BLaER1 (cell line): ENCODE results near the gene DDX46.
A peak's percentile ranks its signal among the peaks of the same experiment; 100 is the strongest.

Experiments used
- H3K27ac ChIP-seq: shearing (Covaris generic); formaldehyde crosslinking; 2 replicates; pipeline ENCODE4 v1.8.1; 2022
- H3K27me3 ChIP-seq: shearing (Covaris generic); formaldehyde crosslinking; 2 replicates; pipeline ENCODE4 v1.8.1; 2022
- H3K36me3 ChIP-seq: shearing (Covaris generic); formaldehyde crosslinking; 2 replicates; pipeline ENCODE4 v1.8.1; 2022
- H3K4me1 ChIP-seq: shearing (Covaris generic); formaldehyde crosslinking; 2 replicates; pipeline ENCODE4 v1.8.1; 2022
- H3K4me2 ChIP-seq: shearing (Covaris generic); formaldehyde crosslinking; 2 replicates; pipeline ENCODE4 v1.8.1; 2022
- H3K4me3 ChIP-seq: shearing (Covaris generic); formaldehyde crosslinking; 2 replicates; pipeline ENCODE4 v1.8.1; 2022
- H3K9ac ChIP-seq: shearing (Covaris generic); formaldehyde crosslinking; 2 replicates; pipeline ENCODE4 v1.8.1; 2022
- H3K9me3 ChIP-seq: shearing (Covaris generic); formaldehyde crosslinking; 2 replicates; pipeline ENCODE4 v1.8.1; 2022
- H4K20me1 ChIP-seq: shearing (Covaris generic); formaldehyde crosslinking; 2 replicates; pipeline ENCODE4 v1.8.1; 2022
- Cebpa-rat ChIP-seq: shearing (Covaris generic); IDR thresholded peaks from 2 replicates; pipeline ENCODE4 v1.8.1; 2022

DDX46 gene

DNA sequence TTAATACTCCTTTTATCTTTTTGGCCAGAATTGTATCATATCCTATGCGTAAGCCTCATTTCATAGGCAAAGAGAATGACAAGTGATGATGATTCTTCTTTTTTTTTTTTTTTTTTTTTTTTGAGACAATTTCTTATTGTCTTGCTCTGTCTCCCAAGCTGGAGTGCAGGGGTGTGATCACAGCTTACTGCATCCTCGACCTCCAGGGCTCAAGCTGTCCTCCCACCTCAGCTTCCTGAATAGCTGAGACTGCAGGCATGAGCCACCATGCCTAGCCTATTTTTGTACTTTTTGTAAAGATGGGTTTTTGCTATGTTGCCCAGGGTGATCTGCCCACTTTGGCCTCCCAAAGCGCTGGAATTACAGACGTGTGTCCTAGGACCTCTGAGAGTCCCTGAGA lies 45.2 kb downstream of the DDX46 start:
- no peak overlapping the region for H3K4me2 ChIP-seq
- peaks cover 93% of the 10 kb centered on the region for H3K36me3 ChIP-seq
- no peak overlapping the region for H3K27ac ChIP-seq
- no peak overlapping the region for H3K9ac ChIP-seq
- no peaks in the 10 kb centered on the region for H3K9me3 ChIP-seq
- H3K4me1 ChIP-seq, result no peaks in the 10 kb centered on the region
- 0 out of 2 replicates have a peak, but pooled peaks cover 14% of the 10 kb centered on the region for H4K20me1 ChIP-seq
- no peak for TF ChIP-seq Cebpa-rat
- H3K27me3 ChIP-seq, result no peaks in the 10 kb centered on the region
- H3K4me3 ChIP-seq, result no peak overlapping the region

DNA sequence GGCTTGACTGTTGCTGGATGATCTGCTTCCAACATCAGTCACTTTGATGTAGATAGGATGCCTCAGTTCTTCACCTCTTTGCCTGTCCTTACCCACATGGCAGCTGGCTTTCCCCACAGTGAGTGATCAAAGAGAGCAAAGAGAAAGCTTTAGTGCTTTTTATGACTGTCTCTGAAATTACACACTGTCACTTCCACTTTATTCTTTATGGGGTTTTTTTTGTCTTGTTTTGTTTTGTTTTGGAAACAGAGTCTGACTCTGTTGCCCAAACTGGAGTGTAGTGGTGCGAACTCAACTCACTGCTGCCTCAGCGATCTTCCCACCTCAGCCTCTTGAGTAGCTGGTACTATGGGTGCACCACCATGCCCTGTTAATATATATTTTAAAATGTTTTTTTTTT lies 54.8 kb downstream of the DDX46 start:
- Histone ChIP-seq H3K9me3 (no peaks in the 10 kb centered on the region), H3K4me3 (no peak overlapping the region), H3K27me3 (no peaks in the 10 kb centered on the region), H3K4me1 (peaks cover 25% of the 10 kb centered on the region), H3K4me2 (peak overlapping the region; percentile 61), H3K36me3 (peaks cover 86% of the 10 kb centered on the region), H3K27ac (peak overlapping the region; percentile 27; the same call in 1 of the 2 replicates), H4K20me1 (peaks cover 15% of the 10 kb centered on the region; the same call in 1 of the 2 replicates), H3K9ac (peak overlapping the region; percentile 20; the same call in 1 of the 2 replicates)
- no peak for TF ChIP-seq Cebpa-rat

DNA sequence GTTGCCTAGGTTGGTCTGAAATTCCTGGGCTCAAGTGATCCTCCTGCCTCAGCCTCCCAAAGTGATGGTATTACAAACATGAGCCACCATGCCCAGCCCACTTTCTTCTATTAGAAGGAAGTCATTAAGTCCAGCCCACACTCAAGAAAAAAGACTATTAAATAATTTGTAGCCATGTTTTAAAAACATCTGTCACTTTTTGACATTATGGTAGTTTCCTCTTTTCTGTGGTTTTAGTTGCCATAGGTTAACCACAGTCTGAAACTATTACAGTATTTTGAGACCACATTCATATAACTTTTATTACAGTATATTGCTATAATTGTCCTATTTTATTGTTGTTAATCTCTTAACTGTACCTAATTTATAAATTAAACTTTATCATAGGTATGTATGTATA lies 55.2 kb downstream of the DDX46 start:
- Histone ChIP-seq H3K4me3 (no peak overlapping the region), H3K9ac (no peak overlapping the region), H3K27ac (peak overlapping the region; percentile 27; the same call in 1 of the 2 replicates), H3K27me3 (no peaks in the 10 kb centered on the region), H3K4me1 (peaks cover 25% of the 10 kb centered on the region), H3K9me3 (no peaks in the 10 kb centered on the region), H4K20me1 (peaks cover 15% of the 10 kb centered on the region; the same call in 1 of the 2 replicates), H3K36me3 (peaks cover 88% of the 10 kb centered on the region), H3K4me2 (peak overlapping the region; percentile 61)
- TF ChIP-seq Cebpa-rat, result no peak

DNA sequence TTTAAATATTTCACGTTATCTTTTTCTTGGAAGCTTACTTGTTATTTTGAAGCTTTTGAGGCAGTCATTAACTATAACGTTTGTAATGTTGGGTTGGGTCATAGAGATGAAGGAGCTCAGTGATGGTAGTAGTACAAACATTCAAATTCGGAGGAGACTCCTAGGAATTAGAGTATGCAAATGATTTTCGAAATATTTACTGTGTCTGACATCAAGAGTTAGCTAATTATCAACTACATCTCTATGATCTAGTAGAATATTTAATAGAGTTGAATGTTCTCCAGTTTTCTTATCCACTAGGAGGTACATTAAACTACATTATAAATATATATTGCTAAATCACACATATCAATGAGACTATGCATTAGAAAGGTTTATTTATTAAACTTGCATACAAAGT lies 58.4 kb downstream of the DDX46 start:
- H3K27ac ChIP-seq, result no peak overlapping the region
- H3K4me2 ChIP-seq, result no peak overlapping the region
- H3K9me3 ChIP-seq, result no peaks in the 10 kb centered on the region
- peaks cover 25% of the 10 kb centered on the region for H3K4me1 ChIP-seq
- peaks cover 90% of the 10 kb centered on the region for H3K36me3 ChIP-seq
- H3K9ac ChIP-seq, result no peak overlapping the region
- no peak for TF ChIP-seq Cebpa-rat
- no peak overlapping the region for H3K4me3 ChIP-seq
- H3K27me3 ChIP-seq, result no peaks in the 10 kb centered on the region
- peaks cover 15% of the 10 kb centered on the region; the same call in 1 of the 2 replicates for H4K20me1 ChIP-seq

DNA sequence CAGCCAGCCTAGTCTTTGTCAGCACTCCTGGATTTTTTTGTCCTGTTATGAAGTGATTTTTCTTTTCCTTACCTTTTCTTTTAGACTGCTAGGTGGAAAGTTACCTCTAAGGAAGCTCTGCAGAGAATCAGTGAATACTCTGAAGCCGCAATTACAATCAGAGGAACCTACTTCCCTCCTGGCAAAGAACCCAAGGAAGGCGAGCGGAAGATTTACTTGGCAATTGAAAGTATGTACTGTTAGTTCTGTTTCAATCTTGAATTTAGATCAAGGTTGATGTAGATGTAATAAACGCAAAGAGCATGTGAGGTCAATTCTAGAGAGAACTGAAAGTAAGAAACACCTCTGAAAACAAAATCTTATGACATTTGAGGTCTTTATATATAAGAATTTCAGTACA lies 60.2 kb downstream of the DDX46 start:
- H3K9me3 ChIP-seq, result no peaks in the 10 kb centered on the region
- TF ChIP-seq Cebpa-rat, result no peak
- 0 out of 2 replicates have a peak, but pooled peaks cover 6% of the 10 kb centered on the region for H4K20me1 ChIP-seq
- no peak overlapping the region for H3K9ac ChIP-seq
- no peak overlapping the region for H3K4me3 ChIP-seq
- no peak overlapping the region for H3K27ac ChIP-seq
- peaks cover 8% of the 10 kb centered on the region for H3K4me1 ChIP-seq
- H3K27me3 ChIP-seq, result no peaks in the 10 kb centered on the region
- H3K4me2 ChIP-seq, result no peak overlapping the region
- peaks cover 94% of the 10 kb centered on the region for H3K36me3 ChIP-seq

DNA sequence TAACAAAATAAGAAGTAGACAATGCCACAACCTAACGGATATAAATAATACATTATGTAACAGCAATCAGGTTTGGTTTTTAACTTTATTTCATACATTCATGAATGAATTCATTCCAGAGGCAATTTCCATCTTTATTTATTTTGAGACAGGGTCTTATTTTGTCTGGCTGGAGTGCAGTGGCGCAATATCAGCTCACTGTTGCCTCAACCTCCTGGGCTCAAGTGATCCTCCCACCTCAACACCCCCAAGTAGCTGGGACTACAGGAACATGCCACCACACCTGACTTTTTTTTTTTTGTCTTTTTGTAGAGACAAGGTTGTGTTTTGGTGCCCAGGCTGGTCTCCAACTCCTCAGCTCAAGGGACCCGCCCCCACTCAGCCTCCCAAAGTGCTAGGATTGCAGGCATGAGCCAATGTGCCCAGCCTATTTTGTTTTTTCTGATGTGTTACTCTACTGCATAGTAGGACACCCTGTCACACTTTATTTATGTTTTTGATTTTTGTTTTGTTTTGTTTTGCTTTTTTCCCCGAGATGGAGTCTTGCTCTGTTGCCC lies 60.9 kb downstream of the DDX46 start:
- H3K27ac ChIP-seq, result no peak overlapping the region
- H3K9me3 ChIP-seq, result no peaks in the 10 kb centered on the region
- no peak overlapping the region for H3K9ac ChIP-seq
- 0 out of 2 replicates have a peak, but pooled peaks cover 4% of the 10 kb centered on the region for H4K20me1 ChIP-seq
- no peaks in the 10 kb centered on the region for H3K27me3 ChIP-seq
- no peak overlapping the region for H3K4me2 ChIP-seq
- peaks cover under 1% of the 10 kb centered on the region; the same call in 1 of the 2 replicates for H3K4me1 ChIP-seq
- no peak overlapping the region for H3K4me3 ChIP-seq
- no peak for TF ChIP-seq Cebpa-rat
- peaks cover 99% of the 10 kb centered on the region for H3K36me3 ChIP-seq

DNA sequence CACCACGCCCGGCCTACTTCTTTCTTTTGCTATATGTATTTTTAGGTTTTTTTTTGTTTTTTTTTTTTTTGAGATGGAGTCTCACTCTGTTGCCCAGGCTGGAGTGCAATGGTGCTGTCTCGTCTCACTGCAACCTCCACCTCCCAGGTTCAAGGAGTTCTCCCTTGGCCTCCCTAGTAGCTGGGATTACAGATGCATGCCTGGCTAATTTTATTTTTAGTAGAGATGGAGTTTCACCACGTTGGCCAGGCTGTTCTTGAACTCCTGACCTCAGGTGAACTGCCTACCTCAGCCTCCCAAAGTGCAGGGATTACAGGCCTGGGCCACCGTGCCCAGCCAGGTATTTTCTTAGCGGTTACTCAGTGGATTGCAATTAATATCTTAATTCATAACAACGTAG lies 63.3 kb downstream of the DDX46 start:
- no peaks in the 10 kb centered on the region for H3K27me3 ChIP-seq
- no peak overlapping the region for H3K4me3 ChIP-seq
- no peaks in the 10 kb centered on the region for H3K9me3 ChIP-seq
- no peak overlapping the region for H3K9ac ChIP-seq
- H4K20me1 ChIP-seq, result no peaks in the 10 kb centered on the region
- H3K27ac ChIP-seq, result no peak overlapping the region
- H3K36me3 ChIP-seq, result peaks cover 98% of the 10 kb centered on the region
- H3K4me2 ChIP-seq, result no peak overlapping the region
- TF ChIP-seq Cebpa-rat, result no peak
- peaks cover 9% of the 10 kb centered on the region for H3K4me1 ChIP-seq

DNA sequence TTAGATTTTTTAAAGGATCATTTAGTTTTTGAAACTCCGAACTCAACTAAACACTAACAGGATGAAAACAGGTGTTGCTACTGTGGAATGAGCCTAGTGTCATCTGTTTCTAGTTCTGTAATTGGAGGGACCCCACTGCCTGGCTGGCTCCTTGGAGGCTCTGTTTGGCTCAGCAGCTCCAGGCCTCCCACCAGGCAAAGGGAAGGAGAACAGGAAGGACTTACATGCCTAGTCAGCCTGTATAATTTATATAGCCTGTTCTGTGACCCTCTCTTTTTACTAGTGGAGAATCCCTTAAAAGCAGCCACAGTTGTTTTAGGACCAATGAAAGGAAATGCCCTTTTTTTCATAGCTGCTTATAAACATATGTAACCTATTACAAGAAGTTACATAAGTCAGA lies 66.1 kb downstream of the DDX46 start:
- Histone ChIP-seq H3K4me3 (no peak overlapping the region), H3K9ac (no peak overlapping the region), H3K9me3 (no peaks in the 10 kb centered on the region), H3K4me1 (peaks cover 9% of the 10 kb centered on the region), H3K27ac (no peak overlapping the region), H4K20me1 (no peaks in the 10 kb centered on the region), H3K36me3 (peaks cover 90% of the 10 kb centered on the region), H3K4me2 (peak overlapping the region; percentile 20), H3K27me3 (no peaks in the 10 kb centered on the region)
- no peak for TF ChIP-seq Cebpa-rat

DNA sequence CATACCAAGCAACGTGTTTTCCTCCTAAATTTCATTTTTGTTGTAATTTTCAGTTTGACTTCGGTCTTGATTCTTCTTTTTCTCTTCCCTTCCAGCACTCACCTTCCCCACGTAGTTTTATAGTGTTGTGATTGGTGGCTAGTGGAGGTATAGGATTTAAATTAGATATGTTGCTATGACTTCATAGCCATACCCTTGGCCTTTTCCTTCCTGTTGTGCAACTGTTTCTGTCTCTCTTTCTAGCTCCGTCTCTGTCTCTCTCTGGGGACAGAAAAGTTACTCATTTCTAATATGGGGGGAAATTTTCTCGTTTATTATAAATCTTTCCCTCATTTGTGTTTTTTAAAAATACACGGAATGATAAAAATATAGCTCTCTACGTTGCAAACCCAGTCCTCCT lies 66.6 kb downstream of the DDX46 start:
- Histone ChIP-seq H3K36me3 (peaks cover 88% of the 10 kb centered on the region), H4K20me1 (no peaks in the 10 kb centered on the region), H3K4me1 (peaks cover 9% of the 10 kb centered on the region), H3K9ac (no peak overlapping the region), H3K4me2 (peak overlapping the region; percentile 20), H3K9me3 (no peaks in the 10 kb centered on the region), H3K27ac (no peak overlapping the region), H3K27me3 (no peaks in the 10 kb centered on the region), H3K4me3 (no peak overlapping the region)
- TF ChIP-seq Cebpa-rat, result no peak

DNA sequence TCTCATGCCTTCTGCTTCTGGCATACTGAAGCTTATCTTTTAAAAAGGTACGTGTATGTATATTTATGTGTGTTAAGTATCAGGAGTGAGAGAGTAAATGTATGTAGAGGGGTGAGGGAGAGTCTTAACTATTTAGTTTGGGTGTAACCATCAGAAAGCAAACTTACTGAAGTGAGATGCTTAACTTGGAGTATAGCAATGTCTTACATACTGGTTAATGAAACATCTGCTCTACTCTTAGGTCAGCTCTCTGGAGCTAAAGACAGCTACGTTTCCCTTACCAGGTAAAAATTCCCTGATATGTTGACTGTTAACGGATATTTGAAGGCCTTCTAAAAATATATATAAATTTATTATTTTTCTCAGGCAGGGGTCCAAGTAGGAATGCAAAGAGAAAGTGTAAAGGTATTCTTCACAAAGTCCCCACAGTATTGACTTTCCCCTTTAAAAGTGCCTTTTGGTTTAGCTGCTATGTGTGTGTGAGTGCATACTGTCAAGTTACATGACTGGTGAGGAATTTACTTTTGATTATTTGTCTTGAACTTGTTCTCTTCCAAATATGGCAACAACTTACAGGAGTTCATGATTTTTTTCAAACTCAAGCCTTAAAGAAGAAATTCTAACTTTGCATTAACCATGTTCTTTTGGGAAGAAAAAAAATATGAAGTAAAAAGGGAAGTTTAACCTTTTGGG lies 74.9 kb downstream of the DDX46 start:
- no peak overlapping the region for H3K4me3 ChIP-seq
- peaks cover 74% of the 10 kb centered on the region for H3K36me3 ChIP-seq
- H3K27ac ChIP-seq, result no peak overlapping the region
- no peak overlapping the region for H3K4me2 ChIP-seq
- no peaks in the 10 kb centered on the region for H3K4me1 ChIP-seq
- H3K9me3 ChIP-seq, result no peaks in the 10 kb centered on the region
- no peaks in the 10 kb centered on the region for H4K20me1 ChIP-seq
- H3K27me3 ChIP-seq, result no peaks in the 10 kb centered on the region
- no peak overlapping the region for H3K9ac ChIP-seq
- no peak for TF ChIP-seq Cebpa-rat
